Measurements from ENCODE around the gene CAPN9. TPM values are rescaled to one million over a fixed set of nuclear protein-coding genes. Genes with fewer than 3 reads are reported as not detected.

The CAPN9 gene
- total RNA-seq, 2 donors from 2014 or later: 0.26 TPM; not detected in 1

GRCh38 chr1:230739564-230740290 lies 7.5 kb upstream of the CAPN9 start:
- no peak overlapping the region for H3K27ac ChIP-seq
- intact Hi-C loops (cut with DNase I): no loop called here
- H3K27me3 ChIP-seq: no peaks in the 10 kb centered on the region
- TF ChIP-seq CTCF (IDR thresholded peaks at IDR 0.05) (no peak), POLR2A (IDR thresholded peaks at IDR 0.05) (no peak)
- no peak for DNase-seq
- 92% methylated on average over 12 of the region's 12 CpGs for WGBS, 2 donors
- H3K36me3 ChIP-seq (replicated peaks in 1 of 2; ENCODE audit: insufficient read depth in 1 of 2, low read depth in 2 of 2): no peaks in the 10 kb centered on the region
- H3K4me1 ChIP-seq: no peaks in the 10 kb centered on the region
- ATAC-seq: no peak
- no peak overlapping the region for H3K4me3 ChIP-seq
- no peaks in the 10 kb centered on the region for H3K9me3 ChIP-seq

DNA sequence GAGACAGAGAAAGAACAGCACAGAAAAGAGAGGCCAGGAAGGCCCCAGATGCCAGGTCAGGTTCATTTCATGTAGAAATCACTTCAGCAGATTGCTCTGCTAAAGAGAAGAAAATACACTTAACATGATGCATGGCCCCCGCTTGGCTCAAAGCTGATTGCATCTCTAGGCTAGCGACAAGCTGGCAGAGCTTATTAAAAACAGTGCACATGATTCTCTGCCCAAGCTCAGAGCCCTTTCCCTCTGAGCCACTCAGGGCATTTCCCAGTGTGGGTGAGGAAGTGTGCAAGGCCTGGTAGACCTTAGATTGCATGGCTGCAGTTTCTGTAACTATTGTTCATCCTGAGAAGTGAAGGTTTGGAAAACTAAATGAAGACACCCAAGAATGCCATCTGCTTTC lies 3.3 kb upstream of the CAPN9 start:
- Histone ChIP-seq H3K27me3 (no peaks in the 10 kb centered on the region), H3K4me1 (no peaks in the 10 kb centered on the region), H3K27ac (no peak overlapping the region), H3K36me3 (replicated peaks in 1 of 2; ENCODE audit: insufficient read depth in 1 of 2, low read depth in 2 of 2) (no peaks in the 10 kb centered on the region), H3K9me3 (no peaks in the 10 kb centered on the region), H3K4me3 (no peak overlapping the region)
- intact Hi-C loops (cut with DNase I): no loop called here
- no peak for ATAC-seq
- no peak for TF ChIP-seq POLR2A (IDR thresholded peaks at IDR 0.05)
- no peak for TF ChIP-seq CTCF (IDR thresholded peaks at IDR 0.05)
- no peak for DNase-seq
- 81 to 96% methylated on average over 2 of the region's 2 CpGs for WGBS, 2 donors

DNA sequence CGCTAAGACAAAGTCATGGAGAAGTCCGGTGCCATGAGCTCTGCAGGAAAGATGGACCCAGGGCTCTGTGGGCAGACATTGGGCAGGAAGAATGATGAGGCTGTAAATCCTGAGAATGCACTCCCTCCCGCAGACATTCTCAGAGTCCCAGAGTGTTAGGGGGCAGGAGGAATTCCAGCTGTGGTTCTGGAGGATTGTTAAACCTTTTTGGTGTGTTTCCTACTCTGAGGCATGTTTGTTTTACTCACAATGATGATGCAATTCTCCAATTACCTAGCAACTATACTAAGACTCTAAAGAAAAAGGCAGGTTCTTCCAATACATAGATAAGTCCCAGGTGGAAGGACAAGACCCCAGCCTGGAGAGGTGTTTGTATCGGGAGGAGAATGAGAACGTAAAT lies 2.8 kb upstream of the CAPN9 start:
- ATAC-seq: no peak
- intact Hi-C loops (cut with DNase I): no loop called here
- Histone ChIP-seq H3K4me3 (no peak overlapping the region), H3K27me3 (no peaks in the 10 kb centered on the region), H3K27ac (no peak overlapping the region), H3K36me3 (replicated peaks in 1 of 2; ENCODE audit: insufficient read depth in 1 of 2, low read depth in 2 of 2) (no peaks in the 10 kb centered on the region), H3K9me3 (no peaks in the 10 kb centered on the region), H3K4me1 (no peaks in the 10 kb centered on the region)
- TF ChIP-seq CTCF (IDR thresholded peaks at IDR 0.05): no peak
- no peak for TF ChIP-seq POLR2A (IDR thresholded peaks at IDR 0.05)
- no peak for DNase-seq
- WGBS, 2 donors: 68 to 87% methylated on average over 5 of the region's 5 CpGs

DNA sequence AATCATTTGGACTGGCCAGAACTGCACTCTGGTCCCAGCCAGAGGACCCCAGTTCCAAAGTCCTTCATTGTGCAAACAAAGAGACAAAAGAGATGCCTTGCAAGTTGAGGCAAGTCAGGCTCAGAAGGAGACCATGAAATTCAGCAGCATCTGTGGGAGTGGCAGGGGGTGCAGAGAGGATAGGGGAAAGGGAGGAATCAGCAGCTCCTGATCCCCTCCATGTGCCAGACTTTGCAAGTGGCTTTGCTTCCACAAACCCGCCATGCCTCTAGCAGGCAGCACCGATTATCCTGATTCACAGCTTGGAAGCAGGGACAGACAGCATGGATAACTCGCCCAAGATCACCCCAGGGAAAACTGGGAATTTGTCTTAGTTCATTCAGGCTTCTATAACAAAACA lies 2.1 kb upstream of the CAPN9 start:
- no peak for ATAC-seq
- TF ChIP-seq CTCF (IDR thresholded peaks at IDR 0.05) (no peak), POLR2A (IDR thresholded peaks at IDR 0.05) (no peak)
- Histone ChIP-seq H3K4me1 (no peaks in the 10 kb centered on the region), H3K27me3 (no peaks in the 10 kb centered on the region), H3K36me3 (replicated peaks in 1 of 2; ENCODE audit: insufficient read depth in 1 of 2, low read depth in 2 of 2) (no peaks in the 10 kb centered on the region), H3K9me3 (no peaks in the 10 kb centered on the region), H3K27ac (no peak overlapping the region), H3K4me3 (no peak overlapping the region)
- intact Hi-C loops (cut with DNase I): no loop called here
- 76% methylated on average over 3 of the region's 3 CpGs for WGBS, 2 donors
- no peak for DNase-seq

DNA sequence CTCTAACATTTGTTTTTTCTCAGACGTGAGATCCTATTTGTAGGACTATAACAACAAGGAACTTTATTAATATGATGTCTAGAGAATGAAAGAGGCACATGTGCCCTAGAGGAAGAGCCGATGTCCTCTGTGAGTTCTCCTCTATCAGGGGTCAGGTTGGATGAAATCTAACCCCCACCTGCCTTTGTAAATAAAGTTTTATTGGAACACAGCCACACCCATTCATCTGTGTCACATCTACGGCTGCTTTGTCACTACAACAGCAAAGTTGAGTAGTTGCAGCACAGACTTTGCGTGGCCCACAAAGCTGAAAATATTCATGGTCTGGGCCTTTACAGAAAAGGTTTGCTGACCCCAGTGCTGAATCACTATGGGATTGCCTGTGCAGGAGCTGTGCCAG lies 571 bp upstream of the CAPN9 start:
- 76 to 78% methylated on average over 4 of the region's 4 CpGs for WGBS, 2 donors
- no peaks in the 10 kb centered on the region for H3K36me3 ChIP-seq (replicated peaks in 1 of 2; ENCODE audit: insufficient read depth in 1 of 2, low read depth in 2 of 2)
- no peak for DNase-seq
- H3K4me1 ChIP-seq: peaks cover 6% of the 10 kb centered on the region
- no peak for TF ChIP-seq POLR2A (IDR thresholded peaks at IDR 0.05)
- TF ChIP-seq CTCF (IDR thresholded peaks at IDR 0.05): no peak
- no peaks in the 10 kb centered on the region for H3K27me3 ChIP-seq
- no peaks in the 10 kb centered on the region for H3K9me3 ChIP-seq
- no peak overlapping the region for H3K27ac ChIP-seq
- ATAC-seq: no peak
- no peak overlapping the region for H3K4me3 ChIP-seq
- intact Hi-C loops (cut with DNase I): no loop called here
